ENCODE data around the gene CRYBA2.
A peak's percentile ranks its signal among the peaks of the same experiment; 100 is the strongest.

The CRYBA2 gene

DNA sequence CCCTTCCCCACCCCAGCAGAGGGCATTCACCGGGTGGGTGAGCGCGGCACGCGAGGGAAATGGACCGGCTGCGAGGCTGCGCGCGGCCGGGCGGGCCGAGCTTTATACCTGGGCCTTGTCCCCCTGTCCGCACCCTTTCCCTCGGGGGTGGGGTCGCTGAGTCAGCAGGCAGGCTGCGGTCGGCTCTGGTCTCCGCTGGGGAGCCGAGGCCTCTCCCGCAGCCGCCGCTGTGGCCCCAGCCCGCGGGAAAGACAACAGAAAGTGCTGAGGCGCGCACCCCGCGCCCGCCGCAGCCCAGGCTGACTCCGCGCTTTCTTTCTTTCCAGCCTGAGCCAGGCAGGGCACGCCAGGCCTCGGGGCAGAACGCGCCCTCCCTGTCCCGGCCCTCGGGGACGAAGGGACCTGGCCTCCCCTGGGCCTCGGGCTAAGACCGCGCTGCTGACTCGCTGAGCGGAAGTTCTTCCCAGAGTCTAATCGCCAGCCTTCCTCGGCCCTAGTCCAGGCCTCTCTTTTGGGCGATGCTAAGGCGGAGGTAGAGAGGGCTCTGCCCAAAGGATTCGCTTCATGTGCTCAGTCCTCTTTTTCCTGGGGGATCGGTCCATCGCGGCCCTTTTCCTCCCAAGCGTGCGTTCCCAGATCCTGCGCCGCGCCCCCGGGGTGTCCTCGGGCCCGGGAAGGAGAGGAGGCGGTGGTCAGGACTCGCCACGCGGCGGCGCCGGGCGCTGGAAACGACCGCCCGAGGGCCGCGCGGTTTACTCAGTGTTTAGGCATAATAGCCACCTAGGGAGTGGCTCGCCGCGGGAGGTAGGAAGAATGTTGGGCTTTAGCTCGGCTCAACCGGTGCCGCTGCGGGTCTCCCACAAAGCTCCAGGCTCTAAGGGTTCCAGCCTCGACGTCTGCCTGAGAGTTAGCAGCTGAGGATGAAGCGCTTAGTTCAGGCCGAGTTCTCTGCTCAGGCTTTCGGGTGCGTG is at the start of gene CRYBA2:
Gene CRYBA2, minus strand, starts transcription at position 78 of the 971 bp plus-strand sequence. CDS start 246 bp downstream, outside the sequence.
- no peak for DNase-seq (ENCODE audit: low read depth, low spot score)

DNA sequence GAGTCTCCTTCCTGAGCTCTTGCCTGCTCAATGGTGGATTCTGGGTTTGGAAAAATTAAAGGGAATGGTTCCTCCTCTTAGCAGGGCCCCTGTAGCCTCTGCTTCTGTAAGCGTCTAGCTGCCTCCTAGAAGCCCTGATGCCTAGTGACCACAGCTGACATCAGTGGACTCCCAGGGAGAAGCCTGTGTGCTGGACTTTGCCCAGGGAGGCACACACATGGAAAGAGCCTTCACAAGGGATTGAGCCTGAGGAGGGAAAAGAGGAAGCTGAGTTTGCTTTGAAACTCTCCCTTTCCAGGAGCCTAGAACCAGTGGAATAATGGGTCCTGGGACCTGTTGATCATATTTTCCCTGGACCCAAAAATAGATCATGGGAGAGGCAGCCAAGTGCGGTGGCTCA is 49.5 kb upstream of the CRYBA2 start:
- DNase-seq (ENCODE audit: low read depth, low spot score) = no peak

GRCh38 chr2:219042157-219042556 is 48.9 kb upstream of the CRYBA2 start:
- no peak for DNase-seq (ENCODE audit: low read depth, low spot score)

DNA sequence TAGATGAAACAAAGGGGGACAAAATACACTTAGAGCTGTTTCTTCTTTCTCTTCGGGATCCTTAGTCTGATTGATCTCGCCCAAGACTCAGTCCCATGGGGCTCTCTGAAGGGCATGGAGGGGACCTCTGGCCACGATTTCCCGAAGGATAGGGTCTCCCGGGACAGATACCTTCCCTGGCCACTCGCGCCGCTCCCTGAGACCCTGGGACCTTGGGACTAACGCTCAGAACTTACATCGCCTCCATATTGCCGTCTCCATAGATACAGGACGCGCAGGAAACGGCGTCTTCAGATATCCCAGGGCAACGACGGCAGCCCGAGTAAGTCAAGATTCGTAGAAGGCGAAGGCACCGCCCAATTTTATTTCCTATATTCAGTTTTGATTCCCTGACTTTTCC is 48.0 kb upstream of the CRYBA2 start, which contains the start of gene CFAP65:
Gene CFAP65, minus strand, starts transcription at position 265 of the 400 bp plus-strand sequence. CDS start 2,468 bp downstream, outside the sequence.
- DNase-seq (ENCODE audit: low read depth, low spot score) = no peak

DNA sequence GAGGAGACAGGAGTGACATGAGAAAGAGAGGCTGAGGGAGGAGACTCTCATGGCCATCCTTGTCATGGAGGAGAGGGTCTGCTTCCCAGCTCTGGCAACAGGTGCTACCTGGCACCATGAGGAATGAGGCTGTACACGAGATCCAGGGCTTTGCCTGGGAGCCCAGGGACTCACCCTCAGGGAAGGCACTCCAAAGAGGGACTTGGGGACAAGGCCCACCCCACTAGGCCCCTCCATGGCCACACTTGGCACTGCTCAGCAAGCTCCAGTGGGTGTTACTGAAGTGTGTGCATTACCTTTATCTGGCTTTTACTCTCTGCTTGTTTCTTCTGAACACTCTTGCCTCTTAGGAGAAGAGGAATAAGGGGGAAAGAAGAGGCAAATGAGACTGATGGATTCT is 45.4 kb upstream of the CRYBA2 start:
- DNase-seq (ENCODE audit: low read depth, low spot score) = no peak

DNA sequence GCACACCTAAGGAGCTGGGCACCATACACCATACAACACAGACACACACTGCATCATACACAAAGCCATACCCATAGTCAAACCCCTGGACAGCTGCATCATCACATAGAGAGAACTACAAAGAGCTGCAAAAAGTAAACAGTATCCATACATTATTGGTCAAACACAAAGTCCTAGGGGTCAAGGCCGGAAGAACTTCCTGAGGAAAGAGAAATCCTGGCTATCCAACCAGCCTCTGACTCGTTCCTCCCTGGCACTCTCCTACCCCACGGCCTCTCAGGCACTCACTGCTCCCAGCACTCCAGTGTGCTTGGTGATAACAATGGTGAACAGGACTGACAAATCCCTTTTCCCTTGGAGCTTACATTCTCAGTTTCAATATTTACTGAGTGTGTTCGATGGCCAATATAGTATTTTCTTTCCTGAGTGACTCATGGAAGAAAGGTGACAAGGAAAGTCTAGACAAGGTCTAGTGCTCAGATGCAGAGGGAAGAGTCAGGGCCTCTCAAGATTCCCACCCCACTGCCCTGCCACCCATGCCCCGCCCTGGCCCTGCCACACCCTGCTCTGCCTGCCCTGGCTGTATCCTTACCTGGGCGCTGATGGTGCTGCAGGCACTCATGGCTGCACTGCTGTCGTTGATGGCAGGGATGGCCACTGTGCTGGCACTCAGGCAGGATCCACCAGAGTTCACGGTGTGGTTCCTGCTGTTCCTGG is 44.7 kb upstream of the CRYBA2 start:
- no peak for DNase-seq (ENCODE audit: low read depth, low spot score)

DNA sequence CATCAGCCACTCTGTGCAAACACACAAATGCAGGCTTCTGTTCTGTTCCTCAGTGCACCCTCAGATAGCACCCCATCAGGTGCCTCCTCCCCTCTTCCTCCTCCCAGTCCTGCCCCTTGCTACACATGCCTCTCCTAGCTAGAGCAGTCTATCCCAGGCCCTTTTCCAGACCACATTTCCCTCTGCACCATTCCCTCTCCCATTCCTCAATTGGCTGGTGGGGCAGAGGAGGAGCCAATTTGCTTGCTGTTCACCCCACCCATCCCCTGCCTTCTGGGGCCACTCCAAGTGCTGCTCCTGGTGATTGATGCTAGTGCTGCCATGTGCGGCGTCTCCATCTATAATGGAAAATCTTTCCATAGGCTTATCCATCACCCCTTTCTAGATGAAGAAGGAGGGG is 42.7 kb upstream of the CRYBA2 start:
- no peak for DNase-seq (ENCODE audit: low read depth, low spot score)

GRCh38 chr2:219034823-219035222 is 41.6 kb upstream of the CRYBA2 start:
- DNase-seq (ENCODE audit: low read depth, low spot score) = no peak

DNA sequence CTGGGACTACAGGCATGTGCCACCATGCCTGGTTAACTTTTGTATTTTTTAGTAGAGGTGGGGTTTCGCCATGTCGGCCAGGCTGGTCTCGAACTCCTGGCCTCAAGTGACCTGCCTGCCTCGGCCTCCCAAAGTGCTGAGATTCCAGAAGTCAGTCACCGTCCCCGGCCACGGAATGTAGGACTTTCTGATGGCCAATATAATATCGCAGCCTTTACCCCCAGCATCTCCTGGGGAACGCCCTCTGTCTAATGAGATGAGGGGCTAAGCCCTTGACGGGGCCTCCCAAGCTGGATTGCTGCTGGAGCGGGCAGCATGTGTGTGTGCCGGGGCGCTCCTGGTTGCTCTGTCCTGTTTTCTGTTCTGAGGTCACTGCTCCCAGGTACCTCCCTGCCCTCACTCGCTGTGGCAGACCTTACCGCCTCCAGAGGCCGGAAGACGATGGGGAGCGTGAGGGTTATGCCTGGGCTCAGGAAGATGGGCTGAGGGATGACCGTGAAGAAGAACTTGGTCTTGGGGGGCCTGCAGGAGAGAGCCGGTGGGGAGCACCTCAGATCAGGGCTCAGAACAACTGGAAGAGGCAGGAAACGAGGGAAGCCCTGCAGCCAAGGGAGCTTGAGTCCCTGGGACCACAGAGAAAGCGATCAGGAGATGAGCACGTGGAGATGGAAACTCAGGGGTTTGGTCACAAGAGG is 39.0 kb upstream of the CRYBA2 start:
- no peak for DNase-seq (ENCODE audit: low read depth, low spot score)

- DNase-seq (ENCODE audit: low read depth, low spot score) = no peak
These were observed 38.0 kb upstream of the CRYBA2 start for GRCh38 chr2:219031005-219031738.

DNA sequence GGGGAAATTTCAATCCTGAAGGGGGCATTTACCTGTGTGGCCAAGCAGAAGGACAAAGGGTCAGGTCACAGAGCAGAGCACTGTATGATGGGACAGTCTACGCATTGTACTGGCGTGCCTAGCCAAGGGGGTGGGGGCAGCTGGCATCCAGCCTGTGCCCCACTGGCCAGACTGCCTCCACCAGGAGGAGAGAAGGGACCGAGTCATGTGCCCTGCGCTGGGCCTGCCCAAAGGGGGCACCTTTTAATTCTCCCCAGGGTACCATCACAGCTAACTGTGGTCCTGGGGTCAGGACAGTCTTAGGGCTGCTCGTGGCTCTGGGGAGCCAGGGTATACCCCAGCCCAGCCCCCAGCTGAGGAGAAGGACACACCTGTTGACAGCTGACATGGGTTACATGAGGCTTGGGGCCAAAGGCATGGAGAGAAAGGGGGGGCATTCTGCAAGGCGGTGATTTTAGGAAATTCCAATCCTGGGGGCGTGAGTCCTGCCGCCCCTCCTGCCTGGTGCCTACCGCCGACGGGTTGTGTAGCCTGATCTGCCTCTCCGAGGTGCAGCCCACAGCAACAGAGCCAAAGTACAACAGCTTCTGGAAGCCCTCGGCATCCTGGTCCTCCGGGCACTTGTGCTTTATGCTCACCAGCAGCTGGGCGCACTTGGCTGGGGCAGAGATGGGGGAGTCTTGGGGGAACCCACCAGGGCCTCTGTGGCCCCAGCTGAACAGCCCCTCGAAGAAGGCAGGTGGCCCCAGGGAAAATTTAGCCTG is 37.1 kb upstream of the CRYBA2 start:
- DNase-seq (ENCODE audit: low read depth, low spot score) = no peak

GRCh38 chr2:219029829-219030165 is 36.6 kb upstream of the CRYBA2 start:
- peak; percentile 50 for DNase-seq (ENCODE audit: low read depth, low spot score)

DNA sequence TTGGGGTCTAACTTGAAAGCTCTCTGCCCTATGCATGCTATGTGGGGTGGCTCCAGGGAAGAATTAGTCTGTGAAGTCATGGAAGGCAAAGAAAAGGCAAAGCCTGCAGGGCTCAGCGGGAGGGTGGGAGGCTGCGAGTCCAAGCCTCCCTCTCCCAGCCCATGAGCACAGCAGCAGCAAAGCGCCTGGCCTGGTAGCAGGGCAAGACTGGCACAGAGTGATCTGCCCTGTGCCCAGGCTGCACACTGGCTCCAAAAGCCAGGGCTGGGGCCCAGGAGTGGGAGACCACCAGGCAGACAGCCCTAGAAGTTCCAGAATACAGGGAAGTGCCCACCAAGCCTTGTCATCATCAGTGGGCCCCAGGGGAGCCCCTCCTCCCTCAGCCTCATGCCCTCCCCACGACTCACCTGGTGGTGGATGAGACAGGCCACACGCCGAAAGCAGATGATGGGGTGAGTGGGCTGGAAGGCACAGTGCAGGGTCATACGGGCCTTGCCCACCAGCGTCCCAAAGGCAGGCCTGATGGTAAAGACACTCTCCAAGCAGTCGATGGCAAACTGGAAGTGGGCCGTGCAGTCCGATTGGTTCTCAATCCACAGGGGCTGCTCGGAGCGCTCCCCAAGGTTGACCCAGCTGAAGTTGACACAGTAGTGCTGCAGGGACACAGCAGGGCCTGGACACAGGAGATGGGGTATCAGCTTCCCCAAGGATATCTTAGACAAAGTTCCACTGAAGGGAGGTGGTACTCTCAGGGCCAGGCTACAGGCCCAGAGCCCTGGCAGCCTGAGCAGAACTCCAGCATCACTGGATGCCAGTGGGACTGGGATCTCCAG is 36.0 kb upstream of the CRYBA2 start:
- no peak for DNase-seq (ENCODE audit: low read depth, low spot score)

GRCh38 chr2:219028141-219028540 is 34.9 kb upstream of the CRYBA2 start:
- DNase-seq (ENCODE audit: low read depth, low spot score) = no peak

DNA sequence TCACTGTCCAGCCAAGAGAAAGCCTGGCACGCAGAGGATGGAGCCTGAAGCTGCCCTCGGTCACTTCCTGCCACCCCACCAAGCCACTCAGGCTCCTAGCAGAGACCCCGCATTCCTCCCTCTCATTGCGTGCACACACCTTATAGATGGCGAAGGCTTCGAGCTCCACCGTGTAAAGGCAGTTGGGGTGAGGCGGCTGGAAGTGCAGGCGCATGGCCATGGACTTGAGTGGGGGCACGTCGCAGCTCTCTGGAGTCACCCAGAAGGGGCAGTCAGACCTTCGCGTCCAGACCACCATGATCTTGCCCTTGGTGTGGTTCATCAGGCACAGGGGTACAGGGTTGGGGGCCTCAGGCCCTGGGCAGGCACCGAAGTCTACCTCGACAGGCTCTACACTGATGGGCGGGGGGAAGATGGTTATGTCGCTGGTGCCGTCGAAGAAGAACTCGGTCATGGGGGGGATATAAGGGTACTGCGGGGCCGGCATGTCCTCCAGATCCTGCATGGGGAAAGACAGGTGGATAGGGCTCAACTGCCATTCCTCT is 34.4 kb upstream of the CRYBA2 start:
- DNase-seq (ENCODE audit: low read depth, low spot score) = no peak

GRCh38 chr2:219026946-219027345 is 33.7 kb upstream of the CRYBA2 start:
- DNase-seq (ENCODE audit: low read depth, low spot score) = no peak

DNA sequence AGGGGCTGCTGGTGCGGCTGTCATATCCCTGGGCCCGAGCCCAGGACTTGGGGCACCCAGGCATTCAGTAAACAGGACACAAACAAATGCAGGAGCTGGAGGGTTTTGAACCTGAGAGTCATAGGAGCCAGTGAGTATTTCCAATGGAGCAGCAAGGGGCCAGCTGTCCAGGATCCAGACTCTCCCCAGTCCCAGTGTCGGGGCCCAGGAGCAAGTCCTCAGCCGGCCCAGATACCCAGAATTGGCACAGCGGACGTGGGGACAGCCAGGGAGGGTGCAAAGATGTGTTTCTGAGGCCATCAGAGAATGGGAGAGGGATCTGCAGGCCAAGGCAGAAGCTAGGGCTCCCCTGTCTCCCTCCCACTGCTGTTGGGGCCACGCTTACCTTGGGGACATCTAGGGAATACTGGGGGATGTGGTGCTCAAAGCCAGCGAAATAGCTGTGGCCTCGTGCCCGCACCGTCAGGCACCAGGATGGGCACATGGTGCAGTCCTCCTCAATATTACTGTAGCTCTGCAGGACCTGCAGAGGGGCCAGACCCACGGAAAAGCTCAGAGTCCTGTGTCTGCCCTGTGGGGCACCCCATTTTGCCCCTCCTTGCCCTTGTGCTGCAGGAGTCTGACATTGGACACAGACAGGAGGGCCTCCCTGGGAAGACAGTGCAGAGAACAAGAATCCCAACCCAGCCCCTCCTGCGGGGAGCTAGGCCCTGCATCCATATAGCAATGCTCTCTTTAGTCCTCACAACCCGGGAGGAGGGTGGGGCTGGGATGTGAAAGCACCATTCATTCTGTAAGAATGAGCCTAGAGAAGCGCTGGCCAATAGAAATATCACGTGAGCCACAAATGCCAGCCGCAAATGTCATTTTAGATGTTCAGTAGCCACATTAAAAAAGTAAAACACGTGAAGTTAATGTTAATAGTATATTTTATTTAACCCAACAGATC is 32.7 kb upstream of the CRYBA2 start:
- no peak for DNase-seq (ENCODE audit: low read depth, low spot score)

DNA sequence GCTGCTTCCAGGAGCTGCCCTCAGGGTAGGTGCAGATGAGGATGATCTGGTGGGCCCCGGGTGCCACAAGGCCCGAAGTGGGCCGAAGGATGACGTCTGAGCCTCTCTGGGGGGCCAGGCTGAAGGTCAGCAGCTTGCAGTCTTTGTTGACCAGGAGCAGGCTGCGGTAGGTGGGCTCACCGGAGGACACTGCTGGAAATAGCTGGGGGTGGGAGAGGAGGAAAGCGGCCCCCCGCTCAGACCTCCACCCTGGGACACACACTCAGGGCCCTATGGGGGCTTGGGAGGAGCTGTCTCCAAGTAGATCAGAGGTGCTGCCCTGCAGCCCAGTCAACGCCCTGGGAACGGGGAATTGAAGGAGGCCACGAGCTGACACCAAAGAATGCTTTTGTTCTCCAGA is 30.8 kb upstream of the CRYBA2 start:
- no peak for DNase-seq (ENCODE audit: low read depth, low spot score)

All from activated naive CD8-positive, alpha-beta T cell treated with anti-CD3 and anti-CD28 coated beads, Interleukin-2, amount 50 U/mL, for 16 hours (primary cell).